Mesothelial cell of epicardium (in vitro differentiated cells): ENCODE data around the gene DHODH. TPM values are rescaled to one million over a fixed set of nuclear protein-coding genes. Genes with fewer than 3 reads are reported as not detected.

Source experiments
- DNase-seq, 2 experiments: peaks; one replicate each; pipeline ENCODE4 v3.0.0; 2021; ENCODE audit warnings: low spot score in 2 of 2; ENCODE audit not compliant: unreplicated experiment in 2 of 2
- H3K27ac Mint-ChIP-seq: 2 replicates; pipeline ENCODE4 v1.8.0; 2021; ENCODE audit warnings: mixed read lengths
- H3K27me3 Mint-ChIP-seq: 2 replicates; pipeline ENCODE4 v1.8.0; 2021; ENCODE audit warnings: low read depth, mixed read lengths
- H3K36me3 Mint-ChIP-seq: 2 replicates; pipeline ENCODE4 v1.8.0; 2021; ENCODE audit warnings: mixed read lengths
- H3K4me1 Mint-ChIP-seq: 2 replicates; pipeline ENCODE4 v1.8.0; 2021; ENCODE audit warnings: mixed read lengths
- H3K4me3 Mint-ChIP-seq: 2 replicates; pipeline ENCODE4 v1.8.0; 2021; ENCODE audit warnings: mild to moderate bottlenecking, moderate library complexity, mixed read lengths
- H3K9me3 Mint-ChIP-seq: 2 replicates; pipeline ENCODE4 v1.8.0; 2021; ENCODE audit warnings: mixed read lengths
- total RNA-seq: library from RNA; stranded (reverse); gene quantifications from 3 replicates; pipeline ENCODE4 v1.2.1, GENCODE V29; 2021
- TF ChIP-seq, protein P1 (sequence below): fragments of 200-600 bp; sonication (generic); IDR thresholded peaks from one replicate; pipeline ENCODE4 v1.5.0; 2021; ENCODE audit warnings: antibody characterized with exemption; ENCODE audit not compliant: unreplicated experiment

The DHODH gene
- 9.2 to 11.7 TPM (median 11.5 TPM) in 3 replicates for total RNA-seq

DNA sequence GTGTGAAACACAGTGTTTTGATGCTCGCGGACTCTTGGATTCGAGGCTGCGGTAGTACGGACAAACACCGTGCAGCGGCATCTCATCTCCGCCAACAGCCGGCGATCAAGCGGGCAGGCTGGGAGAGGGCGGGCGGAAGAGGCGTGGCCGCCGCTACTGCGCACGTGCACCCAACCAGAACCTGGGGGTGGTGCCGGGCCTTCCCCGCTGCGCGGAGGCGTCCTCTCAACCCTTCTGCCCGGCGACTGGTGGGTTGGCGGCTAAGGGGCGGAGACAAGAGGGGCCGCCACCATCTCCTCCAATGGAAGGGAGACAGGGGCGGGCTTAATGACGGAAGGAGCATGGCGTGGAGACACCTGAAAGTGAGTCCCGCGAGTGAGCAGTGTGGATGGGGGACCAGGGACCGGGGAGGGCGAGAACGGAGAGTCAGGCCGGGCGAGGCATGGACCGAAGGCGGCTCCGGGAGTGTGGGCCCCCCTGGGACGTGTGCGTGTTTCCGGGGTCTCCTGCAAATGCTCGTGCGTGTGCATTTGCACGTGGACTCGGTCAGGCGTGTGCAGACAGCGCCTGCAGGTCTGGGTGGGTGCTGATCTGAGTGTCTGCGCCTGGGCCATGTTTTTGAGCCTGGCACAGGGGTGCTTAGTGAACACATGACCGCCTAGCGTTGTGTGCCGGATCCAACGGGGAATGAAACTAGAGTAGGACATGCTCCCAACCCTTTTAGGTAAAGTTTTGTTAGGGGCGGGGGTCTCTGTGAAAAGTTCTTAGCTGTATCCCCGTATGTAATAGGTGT is at the start of gene DHODH:
DHODH (plus strand) TSS at position 321 of the 793 bp plus-strand sequence; CDS start at position 342, 21 bp downstream.
- peak within 1 kb of the TSS; percentile 95 for H3K27ac Mint-ChIP-seq
- peaks cover 25% of the 10 kb centered on the region for H3K27me3 Mint-ChIP-seq
- peak; percentile 95 to 96 for DNase-seq
- no peaks in the 10 kb centered on the region for H3K36me3 Mint-ChIP-seq
- TF ChIP-seq, protein P1, sequence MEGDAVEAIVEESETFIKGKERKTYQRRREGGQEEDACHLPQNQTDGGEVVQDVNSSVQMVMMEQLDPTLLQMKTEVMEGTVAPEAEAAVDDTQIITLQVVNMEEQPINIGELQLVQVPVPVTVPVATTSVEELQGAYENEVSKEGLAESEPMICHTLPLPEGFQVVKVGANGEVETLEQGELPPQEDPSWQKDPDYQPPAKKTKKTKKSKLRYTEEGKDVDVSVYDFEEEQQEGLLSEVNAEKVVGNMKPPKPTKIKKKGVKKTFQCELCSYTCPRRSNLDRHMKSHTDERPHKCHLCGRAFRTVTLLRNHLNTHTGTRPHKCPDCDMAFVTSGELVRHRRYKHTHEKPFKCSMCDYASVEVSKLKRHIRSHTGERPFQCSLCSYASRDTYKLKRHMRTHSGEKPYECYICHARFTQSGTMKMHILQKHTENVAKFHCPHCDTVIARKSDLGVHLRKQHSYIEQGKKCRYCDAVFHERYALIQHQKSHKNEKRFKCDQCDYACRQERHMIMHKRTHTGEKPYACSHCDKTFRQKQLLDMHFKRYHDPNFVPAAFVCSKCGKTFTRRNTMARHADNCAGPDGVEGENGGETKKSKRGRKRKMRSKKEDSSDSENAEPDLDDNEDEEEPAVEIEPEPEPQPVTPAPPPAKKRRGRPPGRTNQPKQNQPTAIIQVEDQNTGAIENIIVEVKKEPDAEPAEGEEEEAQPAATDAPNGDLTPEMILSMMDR: no peak
- H3K9me3 Mint-ChIP-seq: no peaks in the 10 kb centered on the region
- peak within 1 kb of the TSS; percentile 97 for H3K4me3 Mint-ChIP-seq
- H3K4me1 Mint-ChIP-seq: peaks cover 5% of the 10 kb centered on the region

DNA sequence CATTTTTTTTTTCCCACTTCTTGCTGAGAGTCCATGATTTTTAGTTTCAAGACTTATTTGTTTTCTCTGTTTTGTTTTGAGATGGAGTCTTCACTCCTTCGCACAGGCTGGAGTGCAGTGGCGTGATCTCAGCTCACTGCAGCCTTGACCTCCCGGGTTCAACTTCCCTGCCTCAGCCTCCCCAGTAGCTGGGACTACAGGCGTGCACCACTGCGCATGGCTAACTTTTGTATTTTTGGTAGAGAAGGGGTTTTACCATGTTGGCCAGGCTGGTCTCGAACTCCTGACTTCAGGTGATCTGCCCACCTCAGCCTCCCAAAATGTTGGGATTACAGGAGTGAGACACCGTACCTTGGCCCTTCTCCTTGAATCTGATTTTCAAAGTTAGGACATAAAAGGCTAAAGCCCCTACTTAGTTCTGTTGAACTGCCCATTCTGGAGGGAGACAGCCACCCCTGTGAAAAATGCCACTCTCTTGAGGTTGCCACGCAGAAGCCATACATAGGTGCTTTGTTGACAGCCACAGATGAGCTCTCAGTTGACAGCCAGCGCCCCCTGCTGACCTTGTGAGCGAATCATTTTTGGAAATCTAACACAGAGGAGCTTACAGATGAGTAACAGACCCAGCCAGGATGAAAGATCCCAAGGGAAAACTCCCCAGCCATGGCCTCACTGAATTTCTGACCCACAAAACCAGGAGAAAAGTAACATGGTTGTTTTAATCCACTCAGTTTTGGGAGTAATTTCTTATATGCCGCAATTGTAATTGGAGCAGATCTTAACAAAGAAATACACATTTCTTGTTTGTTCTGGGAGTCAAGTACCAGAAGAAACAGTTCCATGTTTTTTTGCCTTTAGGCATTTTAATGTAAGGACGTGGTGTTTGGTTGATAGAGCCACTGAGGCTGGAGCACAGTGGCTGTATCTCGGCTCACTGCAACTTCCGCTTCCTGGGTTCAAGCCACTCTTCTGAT is 47.2 kb upstream of the DHODH start:
- Mint-ChIP-seq H3K27ac (no peak overlapping the region), H3K4me3 (no peak overlapping the region), H3K27me3 (peaks cover 4% of the 10 kb centered on the region), H3K9me3 (peaks cover 4% of the 10 kb centered on the region), H3K36me3 (no peaks in the 10 kb centered on the region), H3K4me1 (peaks cover 2% of the 10 kb centered on the region)
- TF ChIP-seq, protein P1: peak; percentile 71
- peak; percentile 48 to 82 for DNase-seq

DNA sequence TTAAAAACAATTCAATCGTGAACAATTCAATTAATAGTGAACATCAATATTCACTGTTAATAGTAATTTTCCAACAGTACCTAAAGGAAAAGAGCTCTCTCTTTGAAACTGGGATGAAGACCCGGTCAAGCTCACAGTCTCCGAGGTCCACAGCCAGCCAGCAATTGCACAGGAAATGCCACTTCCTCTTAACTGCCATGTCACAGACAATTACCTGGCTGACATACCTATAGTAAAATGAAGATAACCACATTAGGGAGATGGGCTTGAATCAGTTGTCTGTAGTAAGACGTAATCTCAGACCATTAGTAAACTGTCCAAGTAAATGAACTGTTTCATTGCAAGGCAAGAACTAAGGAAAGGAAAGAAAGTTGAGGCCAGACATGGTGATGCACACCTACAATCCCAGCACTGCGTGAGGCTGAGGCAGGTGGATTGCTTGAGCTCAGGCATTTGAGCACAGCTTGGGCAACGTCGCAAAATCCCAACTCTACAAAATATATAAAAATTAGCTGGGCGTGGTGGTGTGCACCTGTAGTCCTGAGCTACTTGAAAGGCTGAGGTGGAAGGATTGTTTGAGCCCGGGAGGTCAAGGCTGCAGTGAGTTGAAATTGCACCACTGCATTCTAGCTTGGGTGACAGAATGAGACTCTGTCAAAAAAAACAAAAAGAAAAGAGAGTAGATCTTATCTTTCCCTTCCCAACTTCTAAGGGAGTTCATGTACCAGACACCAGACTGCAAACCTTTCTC is 45.2 kb upstream of the DHODH start:
- Mint-ChIP-seq H3K9me3 (no peaks in the 10 kb centered on the region), H3K27me3 (peaks cover 4% of the 10 kb centered on the region), H3K4me3 (no peak overlapping the region), H3K4me1 (peaks cover 2% of the 10 kb centered on the region), H3K36me3 (no peaks in the 10 kb centered on the region), H3K27ac (no peak overlapping the region)
- TF ChIP-seq, protein P1: no peak
- no peak for DNase-seq

DNA sequence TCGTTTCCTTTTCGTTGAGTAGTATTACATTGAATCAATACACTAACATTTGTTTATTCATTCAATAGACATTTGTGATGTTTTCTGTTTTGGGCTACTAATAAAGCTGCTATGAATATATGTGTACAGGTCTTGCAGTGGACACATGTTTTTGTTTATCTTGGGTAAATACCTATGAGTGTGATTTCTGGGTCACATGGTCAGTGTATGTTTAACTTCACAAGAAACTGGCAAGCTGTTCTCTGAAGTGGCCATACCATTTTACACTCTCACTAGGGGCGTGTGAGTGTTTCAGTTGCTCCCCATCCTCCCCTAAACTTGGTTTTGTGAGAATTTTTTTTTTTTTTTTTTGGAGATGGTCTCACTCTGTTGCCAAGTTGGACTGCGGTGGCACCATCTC is 43.3 kb upstream of the DHODH start:
- Mint-ChIP-seq H3K9me3 (no peaks in the 10 kb centered on the region), H3K27ac (no peak overlapping the region), H3K4me3 (no peak overlapping the region), H3K27me3 (no peaks in the 10 kb centered on the region), H3K4me1 (peaks cover 2% of the 10 kb centered on the region), H3K36me3 (no peaks in the 10 kb centered on the region)
- no peak for DNase-seq
- TF ChIP-seq, protein P1: no peak

DNA sequence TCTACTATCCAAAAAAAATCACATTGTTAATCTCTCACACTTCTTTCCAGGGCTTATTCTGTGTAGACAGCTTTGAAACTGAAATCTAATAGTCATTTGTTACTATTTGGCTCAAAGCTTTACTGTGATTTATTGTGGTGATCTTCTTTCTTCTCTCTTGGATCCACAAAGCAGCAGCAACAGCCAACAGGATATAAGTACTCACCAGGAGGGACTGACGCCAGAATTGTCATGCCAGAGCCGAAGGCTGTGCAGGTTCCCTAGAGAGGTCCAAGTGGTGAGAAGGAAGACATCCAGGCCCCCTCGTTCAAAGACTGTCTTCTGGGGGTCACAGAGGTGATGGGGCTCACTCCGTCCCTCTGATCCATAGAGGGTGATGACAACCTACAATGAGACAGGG is 41.6 kb upstream of the DHODH start:
- no peak for DNase-seq
- Mint-ChIP-seq H3K9me3 (no peaks in the 10 kb centered on the region), H3K4me3 (no peak overlapping the region), H3K4me1 (no peaks in the 10 kb centered on the region), H3K36me3 (no peaks in the 10 kb centered on the region), H3K27me3 (no peaks in the 10 kb centered on the region), H3K27ac (no peak overlapping the region)
- TF ChIP-seq, protein P1: no peak
